SKM-1 (cell line): ENCODE measurements around the gene TBCA.
"Not testable (repeated sequence)": the region's sequence is repeated elsewhere in the genome, so short reads cannot be mapped to it uniquely, and the experiment has no call there.

Experiments used
- DNase-seq: peaks from one replicate; lab custom pipeline; 2025; ENCODE audit not compliant: unreplicated experiment; lab: John Stamatoyannopoulos, UW

Gene TBCA

DNA sequence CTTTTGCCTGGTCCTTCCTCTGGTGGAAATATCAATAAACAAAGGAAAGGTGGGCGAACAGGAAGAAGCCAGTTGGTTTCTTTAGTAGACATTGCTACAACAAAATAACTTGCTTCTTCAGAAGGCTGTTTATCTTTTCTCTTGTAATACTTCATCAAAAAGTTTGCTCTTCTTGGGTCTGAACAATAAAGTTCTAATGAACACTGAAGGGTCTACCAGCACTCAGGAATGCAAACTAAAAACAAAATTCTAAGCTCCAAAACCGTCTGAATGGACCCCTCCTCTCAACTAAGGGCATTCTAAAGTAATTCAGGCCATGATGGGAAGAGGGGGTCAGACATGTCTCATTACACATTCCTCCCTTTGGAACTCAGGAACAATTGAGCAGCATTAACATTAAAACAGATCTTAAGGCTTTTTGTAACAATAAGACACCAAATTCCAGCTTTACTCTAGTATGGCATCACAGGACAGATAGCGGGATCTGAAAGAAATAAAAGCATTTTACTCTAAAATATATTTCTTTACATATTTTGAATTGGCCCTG lies 2.3 kb downstream of the TBCA start:
- DNase-seq, result no peak

DNA sequence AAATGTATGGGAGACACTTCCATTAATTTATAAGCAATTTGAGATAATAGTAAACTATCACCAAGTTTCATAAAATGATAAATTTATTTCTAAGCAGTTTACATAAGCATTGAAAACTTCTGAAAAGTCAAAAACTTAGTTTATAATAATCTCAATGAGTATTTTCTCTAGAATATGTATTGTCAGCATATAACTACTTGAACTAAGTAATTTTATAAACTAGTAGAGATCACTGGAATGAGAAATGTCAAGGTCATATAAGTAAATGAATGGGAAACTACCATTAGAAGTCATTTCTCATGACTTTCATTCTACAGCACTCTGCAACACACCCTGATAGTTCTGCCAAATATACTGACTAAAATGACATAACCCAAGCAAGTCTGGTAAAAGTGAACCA lies 3.4 kb downstream of the TBCA start:
- no peak for DNase-seq

DNA sequence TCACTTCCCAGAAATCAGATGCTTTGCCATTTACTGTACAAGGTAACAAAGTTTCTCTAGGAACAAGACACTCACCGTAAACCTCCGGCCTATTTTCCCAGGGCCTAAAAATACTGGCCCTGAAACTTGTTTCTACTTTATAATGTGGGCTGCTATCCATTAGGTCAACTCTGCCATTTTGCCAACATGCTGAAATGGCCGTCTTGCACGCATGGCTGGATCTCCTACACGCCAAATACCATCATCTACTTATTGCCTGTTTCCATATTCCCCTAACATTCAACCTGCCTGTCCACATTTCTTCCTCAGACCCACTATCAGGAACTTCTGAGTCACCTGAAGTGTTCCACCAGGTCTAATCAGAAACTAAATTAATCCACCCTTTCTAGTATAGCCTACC lies 4.7 kb downstream of the TBCA start:
- no peak for DNase-seq

DNA sequence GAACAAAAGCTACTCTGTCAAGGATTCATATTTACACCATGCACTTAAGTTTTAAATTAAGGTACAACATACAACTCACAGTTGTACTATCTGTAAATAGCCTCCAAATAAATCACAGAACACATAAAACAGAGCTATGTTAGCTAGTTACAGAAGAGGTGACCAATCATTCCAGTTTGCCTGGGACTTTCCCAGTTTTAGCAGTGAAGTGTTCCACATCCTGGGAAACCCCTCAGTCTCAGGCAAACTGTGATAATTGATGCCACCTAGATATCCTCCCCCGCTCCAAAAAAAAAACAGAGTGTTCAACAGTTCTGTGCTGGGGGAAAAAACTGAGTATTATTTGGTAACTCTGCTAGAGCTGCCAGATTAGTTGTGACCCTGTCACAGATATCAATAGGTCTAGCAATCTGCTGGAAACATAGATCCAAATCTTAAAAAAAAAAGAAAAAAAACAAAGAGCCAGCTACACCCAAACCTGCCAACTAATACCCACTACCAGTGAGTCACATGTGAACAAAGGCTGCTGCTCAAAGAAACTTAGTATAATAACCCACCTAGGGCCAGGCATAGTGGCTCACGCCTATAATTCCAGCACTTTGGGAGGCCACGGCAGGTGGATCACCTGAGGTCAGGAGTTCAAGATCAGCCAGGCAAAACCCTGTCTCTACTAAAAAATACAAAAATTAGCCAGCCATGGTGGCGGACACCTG lies 5.7 kb downstream of the TBCA start:
- DNase-seq, result no peak

DNA sequence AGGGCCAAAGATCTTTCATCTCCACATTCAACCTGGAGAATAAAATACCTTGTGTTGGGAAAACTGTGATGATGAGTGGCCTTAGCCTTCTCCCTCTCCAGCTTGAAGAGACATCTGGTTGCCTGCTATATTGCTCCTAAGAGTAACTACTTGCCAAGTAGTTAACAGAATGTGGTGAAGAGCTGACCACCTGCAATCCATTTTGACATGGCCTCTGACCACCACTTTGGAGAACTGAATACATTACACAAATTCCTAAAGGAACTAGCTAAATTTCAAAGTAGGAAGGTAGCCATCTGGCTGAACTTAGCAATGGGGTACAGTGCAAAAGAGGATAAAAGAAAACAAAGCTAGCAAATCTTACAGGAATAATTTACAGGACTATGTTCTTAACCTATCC lies 7.2 kb downstream of the TBCA start:
- no peak for DNase-seq

DNA sequence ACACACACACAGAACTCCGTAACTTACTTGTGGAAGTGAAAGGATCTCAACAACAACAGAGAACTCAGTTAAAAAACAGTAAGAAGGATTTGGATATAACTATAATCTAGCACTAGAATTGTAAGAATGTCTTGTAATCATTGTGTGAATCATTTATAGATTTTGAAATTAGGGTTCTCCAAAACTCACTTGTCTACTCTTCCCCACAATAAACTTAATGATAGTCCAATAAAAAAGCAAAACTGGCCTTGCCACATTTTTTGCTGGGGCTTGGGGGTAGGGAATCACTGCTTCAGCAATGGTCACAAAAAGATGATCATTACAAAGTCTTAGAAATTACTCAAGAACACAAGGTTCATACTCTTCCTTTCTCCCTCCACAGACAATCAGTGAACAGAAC lies 8.8 kb downstream of the TBCA start:
- no peak for DNase-seq

DNA sequence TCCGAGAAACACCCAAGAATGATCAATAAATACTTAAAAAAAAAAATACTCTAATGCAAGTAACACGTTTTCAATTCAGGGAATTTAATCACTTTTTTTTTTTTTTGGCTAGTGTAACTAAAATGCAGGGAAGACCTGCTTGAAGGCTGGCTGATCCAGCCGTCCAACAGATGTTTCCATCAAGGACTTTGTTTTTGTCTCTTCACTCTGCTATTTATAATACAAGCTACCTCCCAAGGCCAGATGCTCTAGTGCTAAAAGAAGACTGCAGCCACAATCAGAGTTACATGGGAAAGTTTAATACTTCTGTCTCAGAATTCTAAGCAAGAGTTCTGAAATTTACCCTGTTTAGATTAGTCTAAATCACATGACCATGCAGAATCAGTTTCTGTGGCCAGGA lies 14.5 kb downstream of the TBCA start:
- DNase-seq, result no peak

DNA sequence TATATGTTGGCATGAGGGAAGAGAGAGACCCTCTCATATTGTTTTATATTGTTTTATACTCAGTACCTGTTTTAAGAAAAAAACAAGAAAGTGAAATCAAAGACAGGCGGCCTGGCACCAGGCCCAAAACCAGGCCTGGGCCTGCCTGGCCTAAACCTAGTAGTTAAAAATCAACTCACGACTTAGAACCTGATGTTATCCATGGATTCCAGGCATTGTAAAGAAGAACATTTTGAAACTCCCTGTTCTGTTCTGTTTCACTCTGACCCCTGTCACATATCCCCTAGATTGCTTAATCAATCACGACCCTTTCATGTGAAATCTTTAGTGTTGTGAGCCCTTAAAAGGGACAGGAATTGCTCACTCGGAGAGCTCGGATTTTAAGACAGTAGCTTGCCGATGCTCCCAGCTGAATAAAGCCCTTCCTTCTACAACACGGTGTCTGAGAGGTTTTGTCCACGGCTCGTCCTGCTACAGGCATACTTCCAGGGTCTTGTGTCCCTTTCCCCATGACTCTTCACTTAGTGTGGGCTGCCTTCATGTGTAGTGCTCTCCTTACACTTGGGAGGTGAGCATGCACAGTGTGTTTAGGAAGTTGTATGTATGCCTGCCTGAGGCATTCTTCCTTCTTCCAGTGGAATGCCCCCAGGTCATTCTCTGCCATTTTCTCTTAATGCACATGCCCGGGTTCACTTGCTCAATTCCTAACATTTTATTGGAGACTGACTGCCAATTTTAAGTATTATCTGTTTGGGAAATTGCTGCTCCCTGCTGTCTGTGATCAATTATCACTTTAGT lies 17.8 kb downstream of the TBCA start:
- no peak for DNase-seq

DNA sequence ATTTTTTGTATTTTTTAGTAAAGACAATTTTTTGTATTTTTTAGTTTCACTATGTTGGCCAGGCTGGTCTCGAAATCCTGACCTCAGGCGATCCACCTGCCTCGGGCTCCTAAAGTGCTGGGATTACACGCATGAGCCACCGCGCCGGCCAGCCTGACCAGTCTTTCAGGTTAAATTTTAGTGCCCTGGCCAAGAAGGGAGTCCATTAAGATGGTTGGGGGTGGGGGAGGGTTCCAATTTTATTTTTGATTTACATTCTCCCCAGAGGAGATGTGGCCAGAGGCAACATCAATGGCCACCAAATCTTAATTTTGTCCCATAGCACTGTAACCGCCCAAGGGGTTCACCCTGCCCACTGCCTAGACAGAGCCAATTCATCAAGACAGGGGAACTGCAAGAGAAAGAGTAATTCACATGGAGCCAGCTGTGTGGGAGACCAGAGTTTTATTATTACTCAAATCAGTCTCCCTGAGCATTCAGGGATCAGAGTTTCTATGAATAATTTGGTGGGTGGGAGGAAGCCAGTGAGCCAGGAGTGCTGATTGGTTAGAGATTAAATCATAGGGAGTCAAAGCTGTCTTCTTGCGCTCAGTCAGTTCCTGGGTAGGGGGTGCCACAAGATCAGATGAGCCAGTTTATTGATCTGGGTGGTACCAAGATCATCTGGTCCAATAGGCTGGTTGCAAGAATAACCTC lies 24.7 kb downstream of the TBCA start:
- DNase-seq, result no peak

DNA sequence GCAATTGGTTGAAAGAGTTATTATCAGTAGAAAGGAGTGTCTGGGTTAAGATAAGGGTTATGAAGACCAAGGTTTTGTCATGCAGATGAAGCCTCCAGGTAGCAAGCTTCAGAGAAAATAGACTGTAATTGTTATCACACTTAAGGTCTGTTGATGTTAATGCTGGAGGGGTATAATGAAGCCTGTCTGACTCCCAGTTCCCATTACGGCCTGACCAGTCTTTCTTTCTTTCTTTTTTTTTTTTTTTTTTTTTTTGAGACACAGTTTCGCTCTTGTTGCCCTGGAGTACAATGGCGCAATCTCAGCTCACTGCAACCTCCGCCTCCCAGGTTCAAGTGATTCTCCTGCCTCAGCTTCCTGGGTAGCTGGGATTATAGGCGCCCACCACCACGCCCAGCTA lies 25.2 kb downstream of the TBCA start:
- not testable (repeated sequence) for DNase-seq

DNA sequence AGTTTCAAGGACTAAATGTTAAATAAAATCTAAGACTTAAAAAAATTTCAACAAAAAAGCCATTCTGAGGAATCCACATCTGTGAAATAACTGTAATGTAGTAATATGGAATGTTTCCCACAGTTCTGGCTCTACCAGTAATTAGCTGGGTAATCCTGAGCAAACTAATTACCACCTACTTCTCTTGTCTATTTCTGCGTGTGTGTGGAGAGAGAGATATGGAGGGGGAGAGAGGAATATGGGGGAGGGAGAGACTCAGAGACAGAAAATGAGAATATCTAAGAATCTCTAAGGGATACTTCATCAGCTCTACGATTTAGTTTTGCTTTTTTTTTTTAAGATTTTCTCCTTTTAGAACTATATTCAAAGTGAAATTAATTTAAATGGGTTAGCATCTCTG lies 28.0 kb downstream of the TBCA start:
- DNase-seq, result no peak

DNA sequence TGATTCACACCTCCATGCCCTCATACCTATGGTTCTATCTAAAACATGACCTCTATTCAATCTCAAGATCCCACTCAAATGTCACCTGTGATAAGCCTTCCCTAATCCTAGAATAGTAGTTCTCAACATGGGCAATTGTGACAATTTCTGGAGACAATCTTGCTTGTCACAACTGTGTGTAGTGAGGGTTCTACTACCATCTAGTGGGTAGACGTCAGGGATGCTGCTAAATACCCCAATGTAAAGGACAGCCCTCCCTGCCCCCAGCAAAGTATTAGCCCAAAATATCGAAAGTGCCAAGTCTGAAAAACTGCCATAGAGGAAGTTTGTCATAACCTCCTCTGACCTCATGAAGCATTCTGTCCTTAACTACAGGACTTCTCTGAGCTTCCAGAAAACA lies 32.0 kb downstream of the TBCA start:
- no peak for DNase-seq

DNA sequence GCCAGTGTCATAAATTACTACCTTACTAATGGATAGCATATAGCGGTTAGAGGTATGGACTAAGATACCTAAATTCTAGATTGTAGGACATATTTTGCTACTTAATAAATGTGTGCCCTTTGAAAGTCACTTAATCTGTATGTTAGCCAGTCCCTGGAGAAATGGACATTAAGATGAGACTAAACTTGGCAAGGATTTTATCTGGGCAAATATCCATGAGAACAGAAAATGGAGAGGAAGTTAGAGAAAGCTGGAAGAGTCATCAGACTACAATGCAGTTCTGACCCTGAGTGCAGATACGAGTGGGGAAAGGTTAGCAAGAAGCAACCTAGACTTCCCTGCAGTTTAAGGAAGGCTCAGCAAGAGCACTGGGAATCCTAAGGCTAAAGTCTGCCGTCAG lies 33.0 kb downstream of the TBCA start:
- DNase-seq, result no peak

DNA sequence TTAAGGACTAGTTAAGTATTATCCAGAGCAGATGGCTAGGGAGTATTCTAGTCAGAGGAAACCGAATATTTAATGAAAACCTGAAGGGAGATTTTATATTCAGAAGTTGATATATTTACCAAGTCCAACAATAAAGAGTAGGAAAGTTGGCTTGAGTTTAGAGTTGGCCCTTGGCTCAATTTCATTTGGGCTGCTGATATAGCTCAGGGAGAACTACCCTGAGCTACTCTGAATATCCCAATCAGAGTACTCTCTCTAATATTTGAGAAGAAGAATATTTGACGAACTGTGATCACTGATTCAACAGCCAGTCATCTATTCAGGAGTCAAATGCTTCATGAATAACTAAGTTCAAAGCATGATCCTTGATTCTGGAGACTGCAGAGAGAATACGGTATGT lies 34.5 kb downstream of the TBCA start:
- DNase-seq, result no peak

DNA sequence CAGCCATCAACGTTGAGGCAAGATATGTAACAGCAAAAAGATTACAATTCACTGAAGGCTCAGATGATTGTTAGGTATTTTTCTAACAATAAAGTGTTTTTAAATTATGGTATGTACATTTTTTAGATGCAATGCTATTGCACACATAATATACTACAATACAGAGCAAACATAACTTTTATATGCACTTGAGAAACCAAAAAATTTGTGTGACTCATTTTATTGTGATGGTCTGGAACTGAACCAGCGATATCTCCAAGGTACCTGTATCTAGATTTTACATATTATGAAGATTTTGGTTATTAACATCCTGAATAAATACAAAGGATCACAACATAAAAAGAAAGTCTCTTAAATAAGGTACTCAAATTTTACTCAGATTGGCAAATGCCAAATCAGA lies 41.3 kb downstream of the TBCA start:
- no peak for DNase-seq

DNA sequence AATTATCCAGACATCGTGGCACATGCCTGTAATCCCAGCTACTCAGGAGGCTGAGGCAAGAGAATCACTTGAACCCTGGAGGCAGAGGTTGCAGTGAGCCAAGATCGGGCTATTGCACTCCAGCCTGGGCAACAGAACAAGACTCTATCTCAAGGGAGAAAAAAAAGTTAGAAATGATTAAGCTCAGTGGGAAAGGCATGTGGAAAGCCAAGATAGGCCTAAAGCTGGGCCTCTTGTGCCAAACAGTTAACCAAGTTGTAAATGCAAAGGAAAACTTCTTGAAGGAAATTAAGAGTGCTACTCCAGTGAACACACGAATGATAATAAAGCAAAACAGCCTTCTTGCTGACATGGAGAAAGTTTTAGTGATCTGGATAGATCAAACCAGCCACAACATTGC lies 43.0 kb downstream of the TBCA start:
- no peak for DNase-seq

DNA sequence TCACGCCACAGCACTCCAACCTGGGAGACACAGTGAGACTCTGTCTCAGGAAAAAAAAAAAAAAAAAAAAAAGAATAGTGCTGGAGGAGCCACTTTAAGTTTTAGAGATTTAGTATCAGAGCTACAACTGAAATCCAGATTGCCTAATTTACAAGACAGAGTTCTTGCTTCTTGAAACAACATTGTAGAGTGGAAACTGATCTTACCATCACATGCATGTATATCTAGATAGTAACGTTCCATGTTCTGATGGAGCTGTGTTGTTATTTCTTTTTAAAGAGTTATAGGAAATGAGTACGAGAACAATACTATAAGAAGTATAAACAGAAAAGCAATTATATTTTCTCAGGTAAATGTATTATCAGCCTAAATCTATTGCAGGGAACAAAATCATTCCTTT lies 48.9 kb downstream of the TBCA start:
- no peak for DNase-seq

DNA sequence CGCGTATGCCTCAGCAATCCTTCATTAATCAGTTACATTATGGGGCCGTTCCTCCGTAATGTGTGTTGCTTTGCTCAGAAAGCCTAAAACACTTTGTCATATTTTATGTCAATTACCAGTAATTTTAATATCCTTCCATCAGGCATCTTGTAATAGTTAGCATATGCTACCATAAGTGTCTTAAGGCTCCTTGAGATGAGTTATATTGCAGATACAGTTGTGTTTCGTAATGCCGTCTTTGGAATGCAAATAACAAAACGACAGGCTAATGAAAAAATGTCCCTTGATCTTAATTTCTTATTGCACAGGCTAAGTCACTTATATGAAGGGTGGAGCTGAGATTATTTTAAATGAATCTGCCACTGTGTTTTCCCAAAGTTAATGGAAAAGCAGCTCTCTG lies 50.5 kb downstream of the TBCA start:
- DNase-seq, result no peak

DNA sequence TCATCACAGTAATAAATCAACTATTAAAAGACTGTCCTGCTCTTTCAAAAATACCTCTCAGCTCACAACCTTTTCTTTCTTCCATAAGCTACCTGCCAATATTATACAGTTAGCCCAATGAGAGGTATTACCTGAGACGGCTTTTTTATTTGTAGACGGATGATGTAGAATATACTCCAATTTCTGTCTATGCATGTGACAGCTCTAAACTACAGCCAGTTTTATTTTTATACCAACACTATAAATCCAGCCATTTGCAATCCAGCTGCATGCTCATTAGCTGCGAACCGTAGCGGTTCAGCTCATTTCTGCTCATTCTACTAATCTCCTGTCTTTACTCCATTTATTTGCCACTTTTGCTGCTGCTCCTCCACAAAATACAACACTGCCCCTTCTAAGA lies 51.2 kb downstream of the TBCA start:
- DNase-seq, result no peak

DNA sequence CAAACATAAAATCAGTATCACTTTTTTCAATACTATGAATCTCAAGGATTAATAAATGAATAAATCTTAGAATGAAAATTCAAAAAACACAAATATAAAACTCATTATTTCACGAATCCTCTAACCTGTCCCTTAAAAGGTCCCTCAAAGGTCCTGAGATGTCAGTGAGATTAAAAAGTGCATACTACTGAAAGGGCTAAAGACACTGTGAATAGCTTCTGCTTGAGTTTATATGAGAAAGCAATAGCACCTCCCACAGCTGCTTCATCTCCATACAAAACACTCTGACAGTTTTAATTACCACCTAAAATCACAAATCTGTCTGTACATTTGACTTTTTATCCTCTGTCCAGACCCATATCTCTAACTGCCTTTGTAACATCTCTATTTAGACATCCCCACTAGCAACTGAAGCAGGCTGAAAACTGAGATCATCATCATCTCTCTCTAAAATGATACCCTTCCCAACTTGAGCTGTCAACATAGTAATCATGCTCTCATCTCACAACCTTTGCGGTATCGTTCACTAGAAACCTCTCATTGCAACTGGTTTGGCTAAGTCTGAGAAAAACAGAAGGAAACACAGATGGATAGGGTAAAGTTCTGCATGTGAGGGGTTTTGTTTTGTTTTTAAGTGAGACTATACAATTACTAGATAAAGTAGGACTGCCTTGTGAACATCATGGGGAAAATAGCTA lies 56.3 kb downstream of the TBCA start:
- no peak for DNase-seq

DNA sequence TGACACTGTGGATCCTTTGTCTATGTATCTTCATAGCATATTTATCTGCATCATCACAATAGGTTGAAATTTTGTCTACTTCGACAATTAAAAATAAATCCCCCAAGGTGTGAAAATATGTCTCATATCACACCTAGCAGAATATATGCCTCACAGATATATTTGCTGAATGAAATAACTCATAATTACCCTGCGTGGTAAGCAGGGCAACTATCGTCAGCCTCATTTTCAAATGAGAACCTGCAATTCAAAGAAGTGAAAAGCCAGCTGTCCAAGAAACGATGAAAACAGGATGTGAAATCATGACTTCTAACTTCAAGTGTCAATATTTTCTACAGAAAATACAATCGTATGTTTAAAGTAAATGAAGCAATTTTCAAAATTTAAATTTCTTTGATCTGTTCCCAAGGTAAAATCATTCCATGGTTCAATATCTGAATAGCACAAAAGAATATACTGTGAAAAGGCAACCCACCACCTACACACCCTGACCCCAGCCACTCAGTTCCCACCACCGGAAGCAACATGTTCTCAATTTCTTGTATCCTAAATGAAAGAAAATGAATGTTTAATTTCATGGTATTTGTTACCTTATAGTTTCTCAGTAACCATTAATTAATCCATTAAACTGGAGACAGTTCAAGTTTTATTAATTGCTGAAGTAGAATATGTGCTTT lies 57.1 kb downstream of the TBCA start:
- DNase-seq, result no peak
